Brain pericyte (primary cell): ENCODE data around the gene HTR7.
"Not testable (repeated sequence)": the region's sequence is repeated elsewhere in the genome, so short reads cannot be mapped to it uniquely, and the experiment has no call there.

Source experiments
- DNase-seq: peaks from one replicate; pipeline ENCODE4 v3.0.0-alpha.2; 2012; ENCODE audit warnings: low read depth, low spot score

Gene HTR7

DNA sequence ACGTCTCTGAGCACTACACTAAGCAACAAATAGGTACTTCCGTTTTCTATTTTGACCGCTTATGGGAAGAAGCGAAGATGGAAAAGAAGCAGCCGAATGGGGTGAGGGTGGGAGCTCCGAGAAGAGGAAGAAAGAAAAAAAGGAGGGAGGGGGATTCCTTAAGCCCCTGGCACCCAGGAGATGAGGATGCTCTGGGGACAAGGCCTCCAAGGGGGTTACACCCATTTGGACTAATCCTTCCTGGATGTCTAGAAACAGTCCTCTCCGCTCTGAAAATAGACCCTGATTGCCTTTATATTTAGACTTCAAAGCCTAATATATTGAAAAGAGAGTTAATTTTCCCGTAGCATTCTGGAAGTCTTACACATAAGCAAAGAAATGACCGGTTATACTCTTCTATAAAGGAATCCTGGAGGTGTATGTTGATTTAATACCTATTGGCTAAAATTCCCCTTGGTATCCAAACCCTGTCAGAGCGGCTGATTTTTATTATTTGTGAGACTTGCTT is 676 bp upstream of the HTR7 start:
- DNase-seq: no peak

DNA sequence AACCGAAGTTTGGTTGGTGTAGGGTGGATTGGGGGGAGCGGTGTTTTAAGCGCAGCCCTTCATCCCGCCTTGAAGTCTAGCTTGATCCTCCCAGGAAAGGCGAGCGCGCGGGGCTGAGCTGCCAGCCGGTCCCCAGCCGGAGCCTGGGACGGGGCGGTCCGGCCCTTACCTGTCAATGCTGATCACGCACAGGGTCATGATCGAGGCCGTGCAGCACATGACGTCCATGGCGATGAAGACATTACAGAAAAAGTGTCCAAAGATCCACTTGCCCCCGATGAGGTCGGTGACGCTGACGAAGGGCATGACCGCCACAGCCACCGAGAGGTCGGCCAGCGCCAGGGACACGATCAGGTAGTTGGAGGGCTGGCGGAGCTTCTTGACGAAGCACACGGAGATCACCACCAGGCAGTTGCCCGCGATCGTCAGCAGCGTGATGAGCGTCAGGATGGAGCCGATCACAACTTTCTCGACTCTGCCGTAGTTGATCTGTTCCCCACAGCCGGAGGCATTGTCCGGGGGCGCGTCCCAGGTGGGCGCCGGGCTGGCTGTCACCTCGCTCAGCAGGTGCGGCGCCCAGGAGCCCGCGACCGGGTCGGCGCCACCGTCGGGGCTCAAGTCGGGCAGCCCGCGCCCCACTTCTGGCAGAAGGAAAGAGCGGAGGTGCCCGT is 740 bp downstream of the HTR7 start:
- no peak for DNase-seq

DNA sequence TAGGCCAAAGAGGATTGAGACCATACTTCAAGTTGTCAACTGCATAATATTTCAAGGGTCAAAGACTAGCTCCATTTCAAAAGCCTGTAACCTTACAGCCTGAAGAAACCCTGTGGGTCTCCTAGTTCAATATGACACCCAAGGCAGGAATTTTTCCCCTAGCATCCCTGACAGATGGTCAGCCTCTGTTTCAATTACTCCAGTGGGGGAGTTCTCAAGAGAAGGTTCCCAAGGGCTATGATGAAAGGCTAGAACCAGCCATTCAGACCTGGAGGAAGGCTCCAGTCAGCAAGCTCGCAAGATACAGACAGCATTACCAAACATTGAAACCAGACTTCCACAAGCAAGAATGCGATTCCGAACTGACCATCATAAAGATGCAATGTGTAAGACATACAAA is 1.6 kb downstream of the HTR7 start:
- DNase-seq: no peak

DNA sequence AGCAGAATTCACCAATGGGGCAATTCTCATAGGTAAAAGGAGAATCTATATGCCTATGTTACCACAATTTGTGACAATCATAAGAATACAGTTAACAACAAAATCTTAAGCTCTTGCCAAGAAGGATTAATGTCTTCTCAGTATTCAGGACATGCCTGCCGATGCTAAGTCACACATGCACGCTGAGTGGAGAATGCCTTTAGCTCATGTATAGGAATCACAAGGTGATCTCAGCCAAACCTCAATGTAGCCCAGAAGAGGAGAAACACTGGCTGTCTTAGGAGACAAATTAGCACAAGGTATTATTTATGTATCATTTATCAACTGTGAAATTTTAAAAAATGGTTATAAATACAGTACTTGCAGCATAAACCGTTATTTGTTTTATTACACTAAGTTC is 2.7 kb downstream of the HTR7 start:
- no peak for DNase-seq

DNA sequence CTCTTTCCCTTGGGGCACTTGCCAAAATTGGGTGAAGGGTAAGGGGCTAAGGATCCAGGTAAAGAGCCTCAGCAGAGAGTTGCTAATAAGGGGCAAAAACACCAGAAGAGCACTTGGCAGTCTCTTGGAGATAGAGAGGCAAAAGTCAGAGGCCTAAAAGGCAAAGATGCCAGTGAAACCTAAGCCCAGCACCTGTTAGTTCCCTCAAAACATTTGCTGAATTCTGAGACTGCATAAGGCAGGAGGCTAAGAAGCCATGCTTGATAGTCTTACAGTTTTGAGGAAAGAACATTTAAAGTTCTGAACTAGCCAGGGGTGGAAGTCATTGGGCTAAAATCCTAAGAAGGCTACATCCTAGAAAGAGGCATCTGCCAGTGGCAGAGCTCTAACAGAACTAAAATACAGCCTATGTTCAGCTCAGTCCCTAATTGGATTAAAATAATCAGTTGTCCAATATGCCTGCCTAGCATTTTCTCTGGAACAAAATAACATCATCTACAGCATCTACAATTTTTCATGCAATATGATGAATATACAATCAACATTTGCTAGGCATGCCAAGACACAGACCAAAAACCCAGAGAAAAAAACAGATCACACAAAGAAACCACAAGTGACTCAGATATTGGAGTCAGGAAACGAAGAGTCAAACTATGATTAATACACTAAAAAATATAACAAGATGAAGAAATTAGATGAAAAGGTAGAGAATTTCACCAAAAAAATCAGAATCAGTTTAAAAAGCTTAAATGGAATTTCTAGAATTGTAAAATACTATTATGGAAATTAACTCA is 7.7 kb downstream of the HTR7 start:
- no peak for DNase-seq

DNA sequence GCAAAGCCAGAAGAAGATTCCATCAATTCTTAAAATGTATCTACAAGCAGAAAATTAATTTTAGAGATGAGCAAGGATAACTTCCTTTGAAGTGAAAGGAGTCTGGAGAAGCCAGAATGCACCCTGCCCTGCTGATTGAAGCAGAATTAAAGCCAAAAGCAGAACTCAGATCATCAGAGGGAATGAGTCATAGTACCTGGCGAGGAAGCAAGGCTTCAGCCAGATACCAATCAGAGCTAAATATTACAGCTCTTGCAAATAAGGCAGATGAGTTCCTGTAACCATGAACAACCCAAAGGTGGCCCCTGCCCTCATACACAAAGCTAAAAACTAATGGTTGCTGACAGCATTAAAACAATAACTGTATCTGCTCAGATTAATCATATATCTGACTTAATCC is 10.4 kb downstream of the HTR7 start:
- DNase-seq: no peak

DNA sequence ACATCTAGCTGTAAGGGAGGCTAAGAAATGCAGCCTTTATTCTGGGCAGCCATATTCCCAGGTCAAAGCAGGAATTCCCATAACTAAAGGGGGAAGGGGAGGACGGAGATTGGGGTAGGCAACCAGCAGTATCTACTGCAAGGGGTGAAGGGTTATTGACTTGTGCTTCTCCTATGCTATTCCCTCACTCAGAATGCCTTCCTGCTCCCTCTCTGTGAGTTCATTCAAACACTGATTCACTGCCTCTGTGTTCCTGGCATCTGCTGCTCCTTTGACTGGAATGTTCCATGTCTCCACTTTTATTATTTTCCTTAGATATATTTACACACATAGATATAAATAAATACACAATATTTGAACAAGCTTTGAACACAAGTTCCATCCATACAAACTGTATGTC is 11.1 kb downstream of the HTR7 start:
- DNase-seq: no peak

DNA sequence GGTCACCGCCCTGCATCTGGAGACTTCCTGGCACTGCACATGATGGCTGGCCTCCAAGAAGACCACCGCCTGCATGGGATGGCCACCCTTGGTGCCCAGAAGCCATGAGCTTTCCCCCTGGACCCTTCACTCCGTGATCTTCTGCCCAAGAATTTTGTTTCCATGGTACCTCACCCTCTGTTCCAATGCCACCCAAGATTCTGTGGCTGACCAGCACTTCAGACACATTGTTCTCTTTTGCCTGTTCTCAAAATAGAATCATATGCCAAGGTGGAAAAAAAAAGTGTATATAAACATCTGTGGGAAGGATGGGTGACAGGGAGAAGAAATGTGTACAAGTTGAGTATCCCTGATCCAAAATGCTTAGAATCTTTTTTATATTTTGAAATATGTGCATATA is 12.1 kb downstream of the HTR7 start:
- DNase-seq: no peak

DNA sequence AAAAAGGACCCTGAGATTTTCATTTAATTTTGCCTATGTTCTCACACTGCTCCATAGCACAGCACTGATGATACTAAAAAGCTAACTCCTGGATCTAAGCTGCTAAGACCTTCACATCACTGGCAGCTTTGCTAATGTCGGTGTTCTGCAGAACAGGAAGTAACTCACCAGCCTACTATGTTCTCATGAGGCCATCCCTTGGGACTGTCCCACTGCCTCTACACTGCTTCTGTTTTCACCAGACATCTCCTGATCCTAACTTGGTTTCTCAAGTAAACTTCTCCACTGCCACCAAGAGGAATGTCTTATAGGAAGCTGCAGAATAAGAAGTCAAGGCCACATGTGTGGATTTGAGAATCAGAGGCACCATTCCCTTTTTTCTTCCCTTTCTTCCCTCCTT is 15.1 kb downstream of the HTR7 start:
- no peak for DNase-seq

DNA sequence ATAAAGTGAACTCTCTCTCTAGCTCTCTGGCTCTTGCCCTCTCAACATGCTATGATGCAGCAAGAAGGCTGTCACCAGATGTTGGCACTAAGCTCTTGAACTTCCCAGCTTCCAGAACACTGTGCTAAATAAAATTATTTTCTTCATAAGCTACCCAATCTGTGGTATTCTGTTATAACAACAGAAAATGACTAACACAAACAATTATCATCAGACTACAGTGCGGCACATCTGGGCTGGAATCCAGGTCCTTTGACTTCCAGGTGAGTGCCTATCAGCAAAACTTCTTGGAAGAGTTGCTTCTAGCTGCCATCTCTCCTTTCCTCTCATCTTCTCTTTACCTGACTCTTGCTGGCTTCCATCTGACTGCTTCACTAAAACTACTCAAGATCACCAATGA is 20.4 kb downstream of the HTR7 start:
- DNase-seq: no peak

DNA sequence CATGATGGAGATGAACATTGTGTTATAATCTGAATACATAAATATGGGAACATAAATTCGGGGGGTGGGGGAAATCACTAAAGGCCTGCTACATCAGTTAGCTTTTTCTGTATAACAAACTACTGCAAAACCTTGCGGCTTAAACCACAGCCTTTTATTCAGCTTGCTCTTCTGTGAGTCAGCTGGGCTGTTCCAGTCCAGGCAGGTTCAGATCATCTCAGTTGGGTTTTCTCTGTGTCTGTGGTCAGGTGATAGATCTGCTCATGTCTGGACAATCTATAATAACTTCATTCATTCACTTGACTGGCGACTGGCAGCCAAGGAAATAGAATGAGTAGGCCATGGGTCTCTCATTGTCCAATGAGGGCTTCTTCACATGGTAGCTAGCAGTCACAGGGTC is 23.5 kb downstream of the HTR7 start:
- no peak for DNase-seq

DNA sequence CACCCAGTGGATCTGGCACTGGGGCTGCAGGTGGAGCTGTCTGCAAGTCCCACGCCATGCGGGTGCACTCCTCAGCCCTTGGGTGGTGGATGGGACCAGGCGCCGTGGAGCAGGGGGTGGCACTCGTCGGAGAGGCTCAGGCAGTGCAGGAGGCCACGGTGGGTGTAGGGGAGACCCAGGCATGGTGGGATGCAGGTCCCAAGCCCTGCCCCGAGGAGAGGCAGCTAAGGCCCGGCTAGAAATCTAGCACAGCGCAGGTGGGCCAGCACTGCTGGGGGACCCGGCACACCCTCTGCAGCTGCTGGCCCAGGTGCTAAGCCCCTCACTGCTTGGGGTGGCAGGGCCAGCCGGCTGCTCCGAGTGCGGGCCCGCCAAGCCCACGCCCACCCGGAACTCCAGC is 25.7 kb downstream of the HTR7 start:
- no peak for DNase-seq

DNA sequence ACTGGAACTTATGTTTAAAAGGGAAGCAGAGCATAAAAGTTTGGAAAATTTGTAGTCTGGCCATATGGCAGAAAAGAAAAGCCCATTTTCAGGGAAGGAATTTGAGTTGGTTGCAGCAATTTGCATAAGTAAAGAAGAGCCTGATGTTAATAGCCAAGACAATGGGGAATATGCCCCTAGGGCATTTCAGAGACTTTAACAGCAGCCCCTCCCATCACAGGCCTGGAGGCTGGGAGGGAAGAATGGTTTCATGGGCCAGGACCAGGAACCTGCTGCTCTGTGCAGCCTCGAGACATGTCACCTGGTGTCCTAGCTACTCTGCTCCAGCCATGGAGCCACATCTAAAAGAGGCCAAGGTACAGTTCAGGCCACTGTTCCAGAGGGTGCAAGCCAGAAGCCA is 35.3 kb downstream of the HTR7 start:
- no peak for DNase-seq

DNA sequence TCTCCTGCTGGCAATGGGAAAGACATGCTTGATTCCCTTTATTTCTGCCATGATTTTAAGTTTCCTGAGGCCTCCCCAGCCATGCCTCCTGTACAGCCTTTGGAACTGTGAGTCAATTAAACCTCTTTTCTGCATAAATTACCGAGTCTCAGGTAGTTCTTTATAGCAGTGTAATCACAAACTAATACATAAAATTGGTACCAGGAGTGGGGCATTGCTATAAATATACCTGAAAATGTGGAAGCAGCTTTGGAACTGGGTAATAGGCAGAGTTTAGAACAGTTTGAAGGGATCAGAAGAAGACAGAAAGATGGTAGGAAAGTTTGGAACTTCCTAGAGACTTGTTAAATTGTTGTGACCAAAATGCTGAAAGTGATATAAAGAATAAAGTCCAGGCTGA is 36.0 kb downstream of the HTR7 start:
- DNase-seq: not testable (repeated sequence)

DNA sequence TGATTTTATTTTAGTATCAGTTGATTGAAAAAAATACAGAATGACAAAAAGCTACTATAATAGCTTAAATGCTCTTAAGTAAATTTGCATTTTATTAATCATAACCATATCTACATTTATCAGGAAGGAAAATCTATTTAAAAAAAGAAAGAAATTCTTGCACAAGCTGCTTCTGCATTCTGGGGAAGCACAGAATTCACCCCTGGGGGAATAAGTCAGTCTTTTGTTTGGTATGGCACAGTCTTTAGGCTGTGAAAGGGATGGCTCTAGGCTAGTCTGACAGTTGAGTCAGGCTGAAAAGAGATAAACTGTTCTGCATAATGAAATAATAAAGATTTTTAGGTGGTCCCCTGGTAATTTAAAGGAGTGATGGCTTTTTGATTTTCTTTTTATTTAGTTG is 37.9 kb downstream of the HTR7 start:
- no peak for DNase-seq

DNA sequence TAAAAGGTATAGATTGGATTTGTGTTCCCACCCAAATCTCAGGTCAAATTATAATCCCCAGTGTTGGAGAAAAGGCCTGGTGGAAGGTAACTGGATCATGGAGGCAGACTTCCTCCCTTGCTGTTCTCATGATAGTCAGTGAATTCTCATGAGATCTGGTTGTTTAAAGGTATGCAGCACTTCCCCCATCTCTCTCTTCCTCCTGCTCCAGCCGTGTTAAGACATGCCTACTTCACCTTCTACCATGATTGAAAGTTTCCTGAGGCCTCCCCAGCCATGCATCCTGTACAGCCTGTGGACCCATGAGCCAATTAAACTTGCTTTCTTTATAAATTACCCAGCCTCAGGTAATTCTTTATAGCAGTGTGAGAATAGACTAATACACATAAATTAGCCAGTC is 39.1 kb downstream of the HTR7 start:
- no peak for DNase-seq

DNA sequence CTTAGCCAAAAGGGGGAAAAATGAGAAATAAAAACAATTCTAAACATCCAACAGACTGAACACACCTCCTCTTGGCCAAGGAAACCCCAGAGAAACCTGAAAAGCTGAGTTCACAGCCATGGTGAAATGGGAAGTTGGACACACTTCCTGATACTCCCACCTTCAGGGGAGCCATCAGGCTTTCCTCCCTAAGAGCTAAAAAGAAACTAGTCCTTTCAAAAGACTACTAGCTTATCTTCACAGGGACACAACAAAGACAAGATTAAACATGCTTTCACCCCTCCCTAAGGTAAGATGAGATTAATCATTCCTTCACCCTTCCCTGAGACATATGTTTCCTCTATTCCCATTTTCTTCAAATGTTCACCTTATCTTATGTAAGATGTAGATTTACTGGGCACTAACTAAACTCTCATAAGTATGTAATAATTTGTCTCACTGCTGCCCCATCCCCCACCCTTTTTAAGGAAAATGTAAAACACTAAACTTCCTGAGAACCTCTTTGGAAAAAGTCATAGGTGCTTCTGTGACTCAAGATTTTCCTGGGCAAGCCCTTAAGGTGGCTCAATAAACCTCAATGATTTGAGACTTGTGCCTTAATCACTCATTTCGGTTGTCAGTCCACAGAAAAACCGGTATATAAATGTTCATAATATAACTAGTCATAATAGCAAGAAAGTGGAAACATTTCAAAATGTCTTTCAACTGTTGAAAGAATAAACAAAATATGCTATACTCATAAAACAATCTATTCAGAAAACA is 40.5 kb downstream of the HTR7 start:
- DNase-seq: no peak

DNA sequence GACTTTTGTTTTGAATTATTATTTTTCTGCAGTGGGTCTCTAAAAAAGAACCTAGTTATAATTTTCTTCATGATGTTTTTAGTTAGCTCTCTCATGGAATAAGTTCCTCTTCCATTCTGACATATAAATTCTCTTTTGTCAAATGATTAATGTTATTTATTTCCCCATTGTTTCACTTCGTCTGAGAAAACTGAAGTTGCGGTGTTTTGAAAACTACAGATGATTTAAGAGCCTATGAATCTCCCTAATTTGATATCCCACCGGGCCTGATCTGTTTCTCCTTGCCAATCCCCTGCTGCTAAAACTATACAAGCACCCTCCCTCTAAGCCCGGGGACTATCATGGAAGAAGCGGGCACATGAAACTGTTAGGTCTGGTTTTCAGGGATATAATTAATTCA is 41.4 kb downstream of the HTR7 start:
- DNase-seq: no peak

DNA sequence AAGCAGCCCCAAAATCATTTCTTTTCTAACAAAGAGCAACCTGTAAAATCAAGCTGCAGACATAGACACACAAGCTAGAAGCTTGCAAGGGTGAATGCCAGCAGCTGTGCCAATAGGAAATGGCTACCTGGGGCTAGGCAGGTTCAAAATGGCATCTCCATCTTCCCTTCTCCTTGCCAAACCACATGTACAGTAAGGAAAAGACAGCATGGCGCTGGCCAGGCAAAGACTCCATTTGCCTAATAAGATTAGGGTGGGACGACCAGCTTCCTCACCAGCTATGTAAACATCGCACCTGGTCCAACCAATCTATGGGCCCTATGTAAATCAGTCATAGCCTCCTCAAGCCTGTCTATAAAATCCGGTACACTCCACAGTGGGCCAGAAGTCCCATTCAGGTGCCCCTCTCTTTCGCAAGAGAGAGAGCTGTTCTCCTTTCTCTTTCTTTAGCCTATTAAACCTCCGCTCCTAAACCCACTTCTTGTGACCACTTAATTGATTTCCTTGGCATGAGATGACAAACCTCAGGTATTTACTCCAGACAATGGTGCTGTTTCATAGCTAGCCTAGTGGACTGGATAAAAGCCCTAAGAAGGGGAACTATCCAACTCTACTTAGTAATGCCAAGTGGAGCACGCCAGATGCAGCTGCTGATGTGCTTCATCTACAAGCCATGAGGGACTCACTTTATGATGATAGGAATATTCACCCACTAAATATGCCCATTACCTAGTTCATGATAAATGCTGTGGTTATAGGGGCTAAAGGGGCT is 44.1 kb downstream of the HTR7 start:
- DNase-seq: no peak

DNA sequence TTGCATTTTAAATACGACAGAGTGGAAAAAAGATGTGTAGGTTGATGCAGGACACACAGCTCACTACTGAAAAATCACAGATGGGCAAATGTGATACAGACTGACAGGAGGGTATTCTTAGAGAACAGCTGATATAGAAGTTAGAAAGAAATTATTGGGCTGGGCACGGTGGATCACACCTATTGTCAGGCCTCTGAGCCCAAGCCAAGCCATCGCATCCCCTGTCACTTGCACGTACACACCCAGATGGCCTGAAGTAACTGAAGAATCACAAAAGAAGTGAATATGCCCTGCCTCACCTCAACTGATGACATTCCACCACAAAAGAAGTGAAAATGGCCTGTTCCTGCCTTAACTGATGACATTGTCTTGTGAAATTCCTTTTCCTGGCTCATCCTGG is 50.7 kb downstream of the HTR7 start:
- DNase-seq: not testable (repeated sequence)

DNA sequence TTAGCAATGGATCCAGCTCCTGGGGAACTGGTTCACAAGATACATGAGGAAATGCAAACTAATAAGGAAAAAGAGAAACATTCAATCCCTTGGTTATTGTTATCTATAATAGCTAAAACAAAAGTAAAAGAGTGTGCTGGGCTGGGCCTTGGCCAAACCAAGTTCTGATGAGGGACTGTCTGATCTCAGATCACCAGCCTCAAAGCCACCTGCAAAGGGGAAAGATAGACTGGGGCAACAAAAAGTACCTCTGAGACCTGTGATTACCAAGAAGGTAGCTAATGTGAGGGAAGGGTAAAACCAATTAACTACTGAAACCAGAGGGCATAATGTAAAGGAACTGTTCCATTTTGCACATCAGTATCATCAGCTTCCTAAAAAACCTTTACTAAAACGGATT is 51.2 kb downstream of the HTR7 start:
- DNase-seq: no peak

DNA sequence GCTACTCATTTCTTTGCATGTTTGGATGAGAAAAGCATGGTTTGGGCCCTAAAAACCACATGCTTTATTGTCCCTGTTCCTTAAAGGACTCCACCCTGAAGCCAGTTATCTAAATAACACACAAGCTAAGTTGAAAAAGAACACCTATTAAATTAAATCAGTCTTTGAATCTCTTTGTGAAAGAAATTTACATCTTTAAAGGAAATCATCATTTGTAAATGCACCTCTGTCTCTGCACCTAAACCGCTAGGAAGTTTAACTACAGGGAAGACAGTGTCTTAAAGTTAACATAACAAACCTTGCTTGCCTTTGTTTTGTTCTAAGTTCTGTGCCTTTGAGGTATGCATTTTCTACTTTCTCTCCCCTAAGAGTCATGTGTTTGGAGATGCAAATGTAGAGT is 52.6 kb downstream of the HTR7 start:
- no peak for DNase-seq
